ENCODE results near the gene MIF4GD.

Gene MIF4GD, protein sequence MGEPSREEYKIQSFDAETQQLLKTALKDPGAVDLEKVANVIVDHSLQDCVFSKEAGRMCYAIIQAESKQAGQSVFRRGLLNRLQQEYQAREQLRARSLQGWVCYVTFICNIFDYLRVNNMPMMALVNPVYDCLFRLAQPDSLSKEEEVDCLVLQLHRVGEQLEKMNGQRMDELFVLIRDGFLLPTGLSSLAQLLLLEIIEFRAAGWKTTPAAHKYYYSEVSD

GRCh38 chr17:75270966-75271232 is at the start of gene MIF4GD:
MIF4GD (minus strand) TSS chr17:75271231; CDS start chr17:75270195, 1,036 bp downstream.
- Mint-ChIP-seq H3K27ac (peak within 1 kb of the TSS; percentile 86), H3K27me3 (no peaks in the 10 kb centered on the region), H3K4me1 (peaks cover 28% of the 10 kb centered on the region), H3K4me3 (peak within 1 kb of the TSS; percentile 86), H3K9me3 (no peaks in the 10 kb centered on the region), H3K36me3 (ENCODE audit: low read depth) (peaks cover 27% of the 10 kb centered on the region)
- DNase-seq: no peak
- no peak for ATAC-seq

- Mint-ChIP-seq H3K36me3 (ENCODE audit: low read depth) (peaks cover 35% of the 10 kb centered on the region), H3K4me1 (peaks cover 29% of the 10 kb centered on the region), H3K4me3 (no peak overlapping the region), H3K9me3 (no peaks in the 10 kb centered on the region), H3K27me3 (no peaks in the 10 kb centered on the region), H3K27ac (no peak overlapping the region)
- ATAC-seq (no peak), DNase-seq (no peak)
Observed at GRCh38 chr17:75319904-75320691, 49.1 kb upstream of the MIF4GD start.

DNA sequence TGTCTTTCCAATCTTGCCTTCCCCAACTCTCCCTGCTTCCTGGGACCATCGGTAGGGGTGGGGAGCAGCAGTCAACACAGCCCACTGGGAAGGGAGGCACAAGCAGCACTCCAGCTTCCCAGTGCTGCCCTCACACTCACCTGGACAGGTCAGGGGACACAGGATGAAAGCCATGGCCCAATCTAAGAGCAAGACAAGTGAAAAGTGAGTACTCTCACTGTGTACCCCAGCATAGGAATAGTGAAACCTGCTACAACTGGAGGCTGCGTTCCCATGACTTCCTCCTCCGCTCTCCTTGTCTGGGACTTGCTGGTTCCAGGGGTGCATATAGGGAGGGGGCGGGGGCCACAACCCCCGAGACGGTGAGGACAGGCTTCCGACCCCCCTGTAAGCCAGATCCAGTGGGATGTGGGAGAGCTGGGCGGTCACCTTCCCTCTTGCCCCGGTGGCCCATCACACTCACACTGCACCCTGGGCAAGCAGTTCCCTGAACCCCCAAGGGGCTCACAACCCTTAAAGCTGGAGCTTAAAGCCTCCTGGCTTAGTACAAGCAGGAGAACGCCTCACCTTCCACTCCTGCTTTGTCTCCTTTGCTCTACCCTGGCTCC is 47.7 kb upstream of the MIF4GD start:
- no peak overlapping the region for H3K27ac Mint-ChIP-seq
- no peak for ATAC-seq
- H3K9me3 Mint-ChIP-seq: no peaks in the 10 kb centered on the region
- no peak overlapping the region for H3K4me3 Mint-ChIP-seq
- no peak for DNase-seq
- H3K4me1 Mint-ChIP-seq: peaks cover 40% of the 10 kb centered on the region
- H3K36me3 Mint-ChIP-seq (ENCODE audit: low read depth): peaks cover 32% of the 10 kb centered on the region
- no peaks in the 10 kb centered on the region for H3K27me3 Mint-ChIP-seq

- DNase-seq: no peak
- ATAC-seq: no peak
- Mint-ChIP-seq H3K4me3 (no peak overlapping the region), H3K27ac (no peak overlapping the region), H3K4me1 (peaks cover 37% of the 10 kb centered on the region), H3K27me3 (no peaks in the 10 kb centered on the region), H3K36me3 (ENCODE audit: low read depth) (peaks cover 28% of the 10 kb centered on the region), H3K9me3 (no peaks in the 10 kb centered on the region)
Observed at GRCh38 chr17:75318211-75318610, 47.2 kb upstream of the MIF4GD start.

- ATAC-seq (no peak), DNase-seq (no peak)
- Mint-ChIP-seq H3K27me3 (no peaks in the 10 kb centered on the region), H3K9me3 (no peaks in the 10 kb centered on the region), H3K27ac (peak overlapping the region; percentile 46), H3K4me3 (no peak overlapping the region), H3K36me3 (ENCODE audit: low read depth) (peaks cover 25% of the 10 kb centered on the region), H3K4me1 (peaks cover 39% of the 10 kb centered on the region)
Observed at GRCh38 chr17:75317671-75318070, 46.6 kb upstream of the MIF4GD start.

- Mint-ChIP-seq H3K4me3 (no peak overlapping the region), H3K9me3 (no peaks in the 10 kb centered on the region), H3K4me1 (peaks cover 46% of the 10 kb centered on the region), H3K36me3 (ENCODE audit: low read depth) (peaks cover 19% of the 10 kb centered on the region), H3K27ac (peak overlapping the region; percentile 83), H3K27me3 (no peaks in the 10 kb centered on the region)
- DNase-seq: no peak
- peak; percentile 37 for ATAC-seq
Observed at GRCh38 chr17:75316253-75316652, 45.2 kb upstream of the MIF4GD start.

DNA sequence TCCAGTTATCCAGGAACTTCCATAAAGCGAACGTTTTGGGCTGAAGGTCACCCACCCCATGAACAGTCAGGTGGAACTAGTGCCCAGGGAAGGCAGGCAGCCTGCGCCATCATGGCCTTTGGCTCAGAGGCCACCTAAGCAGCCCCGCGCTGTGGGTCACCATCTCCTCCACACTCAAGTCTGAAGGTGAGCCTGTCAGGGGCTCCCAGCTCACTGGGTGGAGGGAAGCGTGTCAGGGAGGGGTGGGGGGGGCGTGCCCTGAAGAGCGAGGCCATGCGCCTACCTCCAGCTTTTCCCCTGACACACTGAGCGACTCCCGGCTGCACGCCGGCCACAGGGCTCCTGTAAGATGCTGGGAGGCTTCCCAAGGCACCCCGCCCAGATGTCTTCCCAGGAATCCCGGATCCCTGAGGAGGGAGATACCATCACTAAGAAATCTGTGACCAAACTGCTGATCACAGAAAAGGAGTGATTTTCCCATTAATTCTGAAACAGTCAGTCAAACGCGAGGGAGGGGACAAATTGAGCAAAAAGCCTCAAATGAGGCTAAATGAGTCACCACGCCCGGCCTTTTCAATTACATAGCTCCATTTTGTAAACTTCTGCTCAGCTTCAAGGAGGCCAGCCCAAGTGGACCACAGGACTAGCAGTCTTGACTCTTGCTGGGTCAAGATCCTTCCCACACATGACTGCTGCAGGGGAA is 44.7 kb upstream of the MIF4GD start:
- Mint-ChIP-seq H3K27me3 (no peaks in the 10 kb centered on the region), H3K4me3 (no peak overlapping the region), H3K4me1 (peaks cover 46% of the 10 kb centered on the region), H3K9me3 (no peaks in the 10 kb centered on the region), H3K27ac (peak overlapping the region; percentile 83), H3K36me3 (ENCODE audit: low read depth) (peaks cover 15% of the 10 kb centered on the region)
- peak; percentile 64 for ATAC-seq
- DNase-seq: peak; percentile 40

DNA sequence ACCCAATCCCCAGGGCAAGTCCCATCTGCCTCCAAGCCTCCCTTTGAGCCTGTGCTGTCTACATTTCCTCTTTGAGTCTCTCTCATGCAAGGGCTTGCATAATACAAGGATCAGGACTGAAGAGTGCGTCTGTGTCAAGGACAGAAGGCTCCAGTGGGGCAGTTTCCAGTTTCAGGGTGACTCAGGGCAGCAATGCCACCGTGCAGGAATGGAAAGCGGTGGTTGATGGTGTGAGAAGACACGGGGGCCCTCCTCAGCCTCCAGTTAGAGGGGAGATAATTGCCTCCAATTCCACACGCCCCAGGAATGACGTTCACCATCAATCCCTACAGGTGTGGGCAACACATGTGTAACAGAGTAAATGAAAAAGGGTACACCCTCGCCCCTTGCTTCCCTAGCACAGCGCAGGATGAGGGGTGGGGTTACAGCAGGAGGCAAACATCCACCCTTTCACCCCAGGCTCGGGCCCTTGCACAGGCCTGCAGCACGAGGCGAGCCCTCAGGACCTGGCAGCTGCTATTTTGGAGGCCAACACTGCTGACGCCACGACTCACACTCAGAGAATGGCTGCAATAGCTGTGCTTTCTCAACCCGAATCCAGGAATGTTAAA is 43.0 kb upstream of the MIF4GD start:
- H3K4me1 Mint-ChIP-seq: peaks cover 46% of the 10 kb centered on the region
- no peak overlapping the region for H3K4me3 Mint-ChIP-seq
- peaks cover 5% of the 10 kb centered on the region for H3K36me3 Mint-ChIP-seq (ENCODE audit: low read depth)
- no peaks in the 10 kb centered on the region for H3K9me3 Mint-ChIP-seq
- DNase-seq (no peak), ATAC-seq (peak; percentile 47)
- peak overlapping the region; percentile 74 for H3K27ac Mint-ChIP-seq
- no peaks in the 10 kb centered on the region for H3K27me3 Mint-ChIP-seq

DNA sequence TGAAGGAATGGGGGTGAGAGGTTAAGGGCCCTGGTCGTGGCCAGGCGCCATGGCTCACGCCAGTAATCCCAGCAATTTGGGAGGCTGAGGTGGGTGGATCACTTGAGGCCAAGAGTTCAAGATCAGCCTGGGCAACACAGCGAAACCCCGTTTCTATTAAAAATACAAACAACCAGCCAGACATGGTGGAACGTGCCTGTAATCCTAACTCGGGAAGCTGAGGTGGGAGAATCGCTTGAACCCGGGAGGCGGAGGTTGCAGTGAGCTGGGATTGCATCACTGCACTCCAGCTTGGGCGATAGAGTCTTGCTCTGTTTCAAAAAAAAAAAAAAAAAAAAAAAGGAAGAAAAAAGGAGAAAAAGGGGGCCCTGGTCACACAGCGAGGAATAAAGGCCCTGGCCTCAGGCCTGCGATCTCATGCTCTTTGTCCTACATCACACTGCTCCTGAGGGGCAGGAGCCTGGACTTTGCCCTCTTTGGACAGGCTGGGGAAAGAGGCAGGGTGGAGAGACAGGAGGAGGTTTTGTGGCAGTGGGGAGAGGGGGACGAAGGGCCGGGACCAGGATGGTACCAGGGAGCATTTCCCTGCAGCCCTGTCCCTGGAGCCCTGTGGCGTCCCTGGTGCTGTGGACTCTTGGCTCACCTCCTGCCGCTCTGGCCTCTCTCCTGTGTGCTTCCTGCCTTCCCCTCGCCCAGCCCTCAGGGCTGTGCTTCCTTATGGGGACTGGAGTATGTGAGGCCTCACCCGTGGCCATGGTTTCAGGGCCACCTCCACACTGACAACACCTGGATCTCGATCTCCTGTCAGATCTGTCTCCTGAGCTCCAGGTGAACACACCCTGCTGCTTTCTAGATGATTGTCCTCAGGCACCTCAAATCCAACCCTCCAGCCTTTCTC is 38.0 kb upstream of the MIF4GD start:
- no peak for ATAC-seq
- H3K9me3 Mint-ChIP-seq: no peaks in the 10 kb centered on the region

DNA sequence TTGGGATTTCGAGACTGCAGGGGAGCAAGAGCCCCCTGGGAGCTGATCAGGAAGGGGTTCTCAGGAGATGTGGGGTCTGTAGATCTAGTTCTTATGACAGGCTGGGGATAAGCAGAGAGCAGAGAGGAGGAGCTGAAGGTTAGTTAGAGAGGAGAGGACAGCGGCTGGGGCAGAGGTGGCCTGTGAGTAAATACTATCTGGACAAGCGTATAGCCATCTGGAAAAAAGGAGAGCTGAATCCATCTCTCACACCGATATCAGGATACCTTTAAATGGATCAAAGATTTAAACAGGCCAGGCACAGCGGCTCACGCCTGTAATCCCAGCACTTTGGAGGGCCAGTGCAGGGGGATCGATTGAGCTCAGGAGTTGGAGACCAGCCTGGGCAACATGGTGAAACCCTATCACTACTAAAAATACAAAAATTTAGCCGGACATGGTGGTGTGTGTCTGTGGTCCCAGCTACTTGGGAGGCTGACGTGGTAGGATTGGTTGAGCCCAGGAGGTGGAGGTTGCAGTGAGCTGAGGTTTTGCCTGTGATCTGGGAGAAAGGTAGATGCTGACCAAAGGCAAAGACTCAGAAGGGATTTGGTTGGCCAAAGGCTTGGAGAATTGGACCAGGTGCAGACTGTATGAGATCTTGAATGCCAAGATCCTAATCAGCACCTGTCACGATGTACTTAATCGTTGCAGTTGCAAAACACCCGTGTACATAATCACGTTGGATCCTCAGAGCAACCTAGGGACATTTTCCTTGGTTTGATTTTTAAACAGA is 37.1 kb upstream of the MIF4GD start:
- H3K27ac Mint-ChIP-seq: no peak overlapping the region
- peaks cover 11% of the 10 kb centered on the region for H3K4me1 Mint-ChIP-seq
- no peaks in the 10 kb centered on the region for H3K36me3 Mint-ChIP-seq (ENCODE audit: low read depth)
- DNase-seq (no peak), ATAC-seq (no peak)
- no peaks in the 10 kb centered on the region for H3K9me3 Mint-ChIP-seq
- H3K27me3 Mint-ChIP-seq: no peaks in the 10 kb centered on the region
- no peak overlapping the region for H3K4me3 Mint-ChIP-seq

More for the DNA sequence above, 38.0 kb upstream of the MIF4GD start:
- no peaks in the 10 kb centered on the region for H3K27me3 Mint-ChIP-seq
- peaks cover 17% of the 10 kb centered on the region for H3K4me1 Mint-ChIP-seq
- no peak for DNase-seq
- no peak overlapping the region for H3K4me3 Mint-ChIP-seq
- no peaks in the 10 kb centered on the region for H3K36me3 Mint-ChIP-seq (ENCODE audit: low read depth)
- peak overlapping the region; percentile 11 for H3K27ac Mint-ChIP-seq

GRCh38 chr17:75301502-75302206 is 30.6 kb upstream of the MIF4GD start:
- H3K27ac Mint-ChIP-seq: no peak overlapping the region
- no peaks in the 10 kb centered on the region for H3K27me3 Mint-ChIP-seq
- peaks cover 18% of the 10 kb centered on the region for H3K4me1 Mint-ChIP-seq
- H3K4me3 Mint-ChIP-seq: no peak overlapping the region
- H3K36me3 Mint-ChIP-seq (ENCODE audit: low read depth): no peaks in the 10 kb centered on the region
- H3K9me3 Mint-ChIP-seq: no peaks in the 10 kb centered on the region
- no peak for DNase-seq
- ATAC-seq: no peak

GRCh38 chr17:75301049-75301448 is 30.0 kb upstream of the MIF4GD start:
- peaks cover 23% of the 10 kb centered on the region for H3K4me1 Mint-ChIP-seq
- no peak overlapping the region for H3K4me3 Mint-ChIP-seq
- no peaks in the 10 kb centered on the region for H3K27me3 Mint-ChIP-seq
- no peak overlapping the region for H3K27ac Mint-ChIP-seq
- H3K9me3 Mint-ChIP-seq: no peaks in the 10 kb centered on the region
- ATAC-seq (no peak), DNase-seq (no peak)
- H3K36me3 Mint-ChIP-seq (ENCODE audit: low read depth): no peaks in the 10 kb centered on the region

- Mint-ChIP-seq H3K27ac (no peak overlapping the region), H3K36me3 (ENCODE audit: low read depth) (peaks cover under 1% of the 10 kb centered on the region), H3K27me3 (no peaks in the 10 kb centered on the region), H3K4me3 (no peak overlapping the region), H3K9me3 (no peaks in the 10 kb centered on the region), H3K4me1 (peaks cover 31% of the 10 kb centered on the region)
- ATAC-seq (no peak), DNase-seq (no peak)
Observed at GRCh38 chr17:75300280-75300679, 29.2 kb upstream of the MIF4GD start.

All from activated naive CD8-positive, alpha-beta T cell treated with anti-CD3 and anti-CD28 coated beads, Interleukin-2, amount 50 U/mL, for 24 hours (primary cell).